ENCODE measurements around the gene SLC31A2. TPM values are rescaled to one million over a fixed set of nuclear protein-coding genes. Genes with fewer than 3 reads are reported as not detected.

The SLC31A2 gene
- total and polyA plus RNA-seq, 2 donors (not counting 1 experiment from before 2014, with no cell fraction given): 17.8 TPM

DNA sequence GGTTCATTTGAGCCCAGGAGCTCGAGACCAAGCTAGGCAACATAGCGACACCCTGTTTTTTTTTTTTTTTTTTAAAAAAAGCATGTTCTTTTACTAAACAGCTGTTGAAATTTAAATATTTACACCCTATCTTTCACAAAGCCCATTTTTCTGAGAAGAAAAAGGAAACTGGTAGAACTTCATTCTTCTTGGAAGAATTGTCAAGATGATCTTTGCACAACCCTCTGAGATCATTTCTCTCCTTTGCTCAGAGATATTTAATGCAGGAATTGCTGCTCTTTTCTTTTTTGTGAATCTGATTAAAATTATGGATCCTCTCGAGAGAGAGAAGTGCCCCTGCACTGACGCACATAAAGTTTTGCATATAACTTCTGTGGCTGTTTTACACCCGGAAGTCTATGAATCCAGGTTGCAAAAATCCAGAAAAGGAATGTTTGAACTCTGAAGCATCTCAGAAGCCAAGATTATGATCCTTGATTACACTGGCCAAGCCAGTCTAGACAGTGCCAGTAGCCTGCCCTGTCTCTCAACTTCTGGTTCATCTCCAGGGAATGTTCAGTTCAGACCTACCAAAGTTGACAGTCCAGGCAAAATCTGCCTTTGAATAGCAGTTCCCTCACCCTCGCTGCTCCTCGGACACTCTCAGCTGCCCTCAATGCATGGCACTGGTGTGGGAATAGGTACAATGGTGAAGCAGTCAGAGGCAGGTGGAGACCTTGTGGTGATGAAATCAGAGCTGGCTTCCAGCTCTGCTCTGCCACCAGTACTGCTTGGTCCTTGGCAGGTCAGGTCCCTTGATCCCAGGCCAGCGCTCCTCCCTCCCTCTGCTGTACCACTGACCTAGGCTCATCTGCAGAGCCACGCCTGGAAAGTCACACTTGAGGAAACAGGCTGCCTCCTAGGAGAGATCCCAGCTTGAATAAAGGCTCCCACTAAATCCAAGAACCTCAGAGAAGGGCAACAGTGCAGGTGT is 13.3 kb upstream of the SLC31A2 start:
- Histone ChIP-seq H3K4me1 (ENCODE audit: control insufficient read depth, extremely low read depth, insufficient read depth, low read length) (no peaks in the 10 kb centered on the region), H3K4me3 (replicated peaks in 1 of 4; ENCODE audit: control extremely low read depth in 1 of 4, insufficient read depth in 1 of 4, low read depth in 3 of 4, low read length in 4 of 4) (no peak overlapping the region), H4K20me1 (ENCODE audit: control insufficient read depth, extremely low read depth, insufficient read depth, low read length) (no peaks in the 10 kb centered on the region), H3K9ac (ENCODE audit: insufficient read depth, low read length) (no peak overlapping the region), H3K36me3 (ENCODE audit: control insufficient read depth, insufficient read depth, low read length) (no peaks in the 10 kb centered on the region), H3K9me3 (ENCODE audit: control insufficient read depth, insufficient read depth, low read depth, low read length) (no peaks in the 10 kb centered on the region), H3K27ac (ENCODE audit: insufficient read depth, low read length) (no peak overlapping the region), H3K4me2 (ENCODE audit: extremely low read depth, insufficient read depth, low read length) (no peak overlapping the region), H2AFZ (ENCODE audit: low read length) (no peak overlapping the region), H3K79me2 (ENCODE audit: control insufficient read depth, insufficient read depth, low read length) (no peaks in the 10 kb centered on the region), H3K27me3 (ENCODE audit: control insufficient read depth, insufficient read depth, low read length) (peaks cover 3% of the 10 kb centered on the region)
- no peak for DNase-seq (ENCODE audit: low read depth in 2 of 2)
- TF ChIP-seq EZH2 (IDR thresholded peaks at IDR 0.05; ENCODE audit: low read length, missing control alignments): no peak
- TF ChIP-seq, protein P1, sequence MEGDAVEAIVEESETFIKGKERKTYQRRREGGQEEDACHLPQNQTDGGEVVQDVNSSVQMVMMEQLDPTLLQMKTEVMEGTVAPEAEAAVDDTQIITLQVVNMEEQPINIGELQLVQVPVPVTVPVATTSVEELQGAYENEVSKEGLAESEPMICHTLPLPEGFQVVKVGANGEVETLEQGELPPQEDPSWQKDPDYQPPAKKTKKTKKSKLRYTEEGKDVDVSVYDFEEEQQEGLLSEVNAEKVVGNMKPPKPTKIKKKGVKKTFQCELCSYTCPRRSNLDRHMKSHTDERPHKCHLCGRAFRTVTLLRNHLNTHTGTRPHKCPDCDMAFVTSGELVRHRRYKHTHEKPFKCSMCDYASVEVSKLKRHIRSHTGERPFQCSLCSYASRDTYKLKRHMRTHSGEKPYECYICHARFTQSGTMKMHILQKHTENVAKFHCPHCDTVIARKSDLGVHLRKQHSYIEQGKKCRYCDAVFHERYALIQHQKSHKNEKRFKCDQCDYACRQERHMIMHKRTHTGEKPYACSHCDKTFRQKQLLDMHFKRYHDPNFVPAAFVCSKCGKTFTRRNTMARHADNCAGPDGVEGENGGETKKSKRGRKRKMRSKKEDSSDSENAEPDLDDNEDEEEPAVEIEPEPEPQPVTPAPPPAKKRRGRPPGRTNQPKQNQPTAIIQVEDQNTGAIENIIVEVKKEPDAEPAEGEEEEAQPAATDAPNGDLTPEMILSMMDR (conservative IDR thresholded peaks at IDR 0.05 in 1 of 2, IDR thresholded peaks at IDR 0.05 in 1 of 2; ENCODE audit: low read depth in 1 of 2, low read length in 2 of 2): no peak

DNA sequence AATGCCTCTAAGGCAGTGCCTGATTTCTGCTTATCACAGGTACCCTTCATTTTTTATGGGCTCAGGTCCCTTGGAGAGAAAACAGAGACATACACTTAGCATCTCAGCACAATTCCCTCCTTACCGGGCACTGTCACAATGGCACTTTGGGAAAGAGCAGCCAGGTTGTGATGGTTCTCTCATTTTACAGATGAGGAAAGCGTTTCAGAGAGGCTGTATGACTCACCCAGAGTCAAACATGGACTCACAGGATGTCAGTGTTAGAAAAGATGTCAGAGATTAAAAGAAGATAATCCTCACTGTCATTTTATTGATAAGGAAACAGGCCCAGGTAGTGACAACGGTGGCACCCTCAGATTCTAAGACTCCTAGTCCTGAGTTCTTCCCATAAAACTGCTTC is 12.0 kb upstream of the SLC31A2 start:
- Histone ChIP-seq H3K36me3 (ENCODE audit: control insufficient read depth, insufficient read depth, low read length) (no peaks in the 10 kb centered on the region), H3K79me2 (ENCODE audit: control insufficient read depth, insufficient read depth, low read length) (no peaks in the 10 kb centered on the region), H3K27ac (ENCODE audit: insufficient read depth, low read length) (no peak overlapping the region), H3K4me1 (ENCODE audit: control insufficient read depth, extremely low read depth, insufficient read depth, low read length) (no peaks in the 10 kb centered on the region), H3K9ac (ENCODE audit: insufficient read depth, low read length) (no peak overlapping the region), H3K4me3 (replicated peaks in 1 of 4; ENCODE audit: control extremely low read depth in 1 of 4, insufficient read depth in 1 of 4, low read depth in 3 of 4, low read length in 4 of 4) (no peak overlapping the region), H2AFZ (ENCODE audit: low read length) (no peak overlapping the region), H3K4me2 (ENCODE audit: extremely low read depth, insufficient read depth, low read length) (no peak overlapping the region), H3K9me3 (ENCODE audit: control insufficient read depth, insufficient read depth, low read depth, low read length) (no peaks in the 10 kb centered on the region), H4K20me1 (ENCODE audit: control insufficient read depth, extremely low read depth, insufficient read depth, low read length) (no peaks in the 10 kb centered on the region), H3K27me3 (ENCODE audit: control insufficient read depth, insufficient read depth, low read length) (peaks cover 6% of the 10 kb centered on the region)
- no peak for DNase-seq (ENCODE audit: low read depth in 2 of 2)
- TF ChIP-seq, protein P1 (conservative IDR thresholded peaks at IDR 0.05 in 1 of 2, IDR thresholded peaks at IDR 0.05 in 1 of 2; ENCODE audit: low read depth in 1 of 2, low read length in 2 of 2): no peak
- no peak for TF ChIP-seq EZH2 (IDR thresholded peaks at IDR 0.05; ENCODE audit: low read length, missing control alignments)

DNA sequence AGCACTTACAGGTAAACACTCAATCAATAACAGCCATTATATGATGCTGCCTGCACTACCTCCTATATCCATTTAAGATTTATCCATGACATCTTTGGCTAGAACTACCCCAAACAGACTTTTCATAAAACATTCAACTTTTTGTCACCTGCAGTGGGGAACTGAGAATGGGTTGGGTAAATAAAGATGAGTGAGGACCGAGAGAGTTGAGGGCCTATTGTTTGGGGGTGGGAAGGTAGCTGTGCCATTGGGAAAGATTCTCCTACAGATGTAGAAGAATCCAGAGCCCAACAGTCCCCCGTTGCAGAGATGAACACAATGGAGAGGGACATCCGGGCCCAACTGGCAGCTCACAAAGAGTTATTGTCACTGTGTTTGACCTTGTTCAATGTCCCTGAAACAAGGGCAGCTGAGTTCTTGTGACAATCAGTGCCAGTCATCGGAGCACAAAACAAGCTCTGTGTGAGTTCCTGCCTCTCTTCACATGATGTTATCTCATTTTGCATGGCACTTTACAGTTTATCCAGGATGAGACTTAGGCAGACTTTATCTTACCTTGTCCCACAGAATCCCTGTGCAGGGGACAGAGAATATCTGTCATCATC is 11.5 kb upstream of the SLC31A2 start:
- TF ChIP-seq, protein P1 (conservative IDR thresholded peaks at IDR 0.05 in 1 of 2, IDR thresholded peaks at IDR 0.05 in 1 of 2; ENCODE audit: low read depth in 1 of 2, low read length in 2 of 2): no peak
- no peak for TF ChIP-seq EZH2 (IDR thresholded peaks at IDR 0.05; ENCODE audit: low read length, missing control alignments)
- H2AFZ ChIP-seq (ENCODE audit: low read length): no peak overlapping the region
- no peak overlapping the region for H3K9ac ChIP-seq (ENCODE audit: insufficient read depth, low read length)
- H3K27ac ChIP-seq (ENCODE audit: insufficient read depth, low read length): no peak overlapping the region
- no peaks in the 10 kb centered on the region for H3K9me3 ChIP-seq (ENCODE audit: control insufficient read depth, insufficient read depth, low read depth, low read length)
- H3K4me2 ChIP-seq (ENCODE audit: extremely low read depth, insufficient read depth, low read length): no peak overlapping the region
- no peaks in the 10 kb centered on the region for H3K79me2 ChIP-seq (ENCODE audit: control insufficient read depth, insufficient read depth, low read length)
- H4K20me1 ChIP-seq (ENCODE audit: control insufficient read depth, extremely low read depth, insufficient read depth, low read length): no peaks in the 10 kb centered on the region
- H3K36me3 ChIP-seq (ENCODE audit: control insufficient read depth, insufficient read depth, low read length): no peaks in the 10 kb centered on the region
- peaks cover 6% of the 10 kb centered on the region for H3K27me3 ChIP-seq (ENCODE audit: control insufficient read depth, insufficient read depth, low read length)
- no peak overlapping the region for H3K4me3 ChIP-seq (replicated peaks in 1 of 4; ENCODE audit: control extremely low read depth in 1 of 4, insufficient read depth in 1 of 4, low read depth in 3 of 4, low read length in 4 of 4)
- no peak for DNase-seq (ENCODE audit: low read depth in 2 of 2)
- no peaks in the 10 kb centered on the region for H3K4me1 ChIP-seq (ENCODE audit: control insufficient read depth, extremely low read depth, insufficient read depth, low read length)

Data from fibroblast of lung (primary cell).